PC-3 (cell line): ENCODE measurements around the gene CFAP46. TPM values are rescaled to one million over a fixed set of nuclear protein-coding genes. Genes with fewer than 3 reads are reported as not detected.

Source experiments
- ATAC-seq: fragments of 200-7000 bp; cut with Tn5 transposase; 2 replicates; pipeline ENCODE4 v1.9.1; 2020; ENCODE audit warnings: mild to moderate bottlenecking, moderate library complexity
- BruUV-seq: library from RNA; stranded (reverse); fragments of 400-500 nt; replicated peaks from 2 replicates; lab custom pipeline; 2021; lab: Mats Ljungman, UMichigan
- CTCF ChIA-PET: fragments of 300-600 bp; sonication (Branson Sonifier 250); formaldehyde crosslinking; loops from one replicate; lab custom pipeline; 2022; ENCODE audit warnings: antibody characterized with exemption; lab: Charles Lee
- POLR2A ChIA-PET: fragments of 300-600 bp; sonication (Branson Sonifier 250); formaldehyde crosslinking; loops from one replicate; lab custom pipeline; 2022; ENCODE audit warnings: antibody characterized with exemption; ENCODE audit not compliant: unreplicated experiment; lab: Charles Lee
- DNase-seq: peaks from one replicate; pipeline ENCODE4 v3.0.0-alpha.2; 2015
- H2AFZ ChIP-seq: fragments of 300-600 bp; sonication (generic); 2 replicates; pipeline ENCODE4 v1.6.0; 2016; ENCODE audit warnings: antibody characterized with exemption, low read length
- H3F3A ChIP-seq: fragments of 300-600 bp; sonication (generic); one replicate; pipeline ENCODE4 v1.6.0; 2017; ENCODE audit warnings: antibody characterized with exemption, low read length, control low read depth, mild to moderate bottlenecking; ENCODE audit not compliant: unreplicated experiment
- H3K27ac ChIP-seq: fragments of 300-600 bp; sonication (generic); 2 replicates; pipeline ENCODE4 v1.5.1; 2016; ENCODE audit warnings: mild to moderate bottlenecking, low read length
- H3K27me3 ChIP-seq: fragments of 300-600 bp; sonication (generic); 2 replicates; pipeline ENCODE4 v1.6.1; 2016; ENCODE audit warnings: low read length, mixed read lengths
- H3K36me3 ChIP-seq: fragments of 300-600 bp; sonication (generic); 2 replicates; pipeline ENCODE4 v1.6.1; 2016; ENCODE audit warnings: low read depth, mixed run types, low read length, mixed read lengths
- H3K4me1 ChIP-seq: fragments of 300-600 bp; sonication (generic); 2 replicates; pipeline ENCODE4 v1.5.1; 2016; ENCODE audit warnings: low read length; ENCODE audit not compliant: insufficient read depth
- H3K4me2 ChIP-seq: fragments of 300-600 bp; sonication (generic); 2 replicates; pipeline ENCODE4 v1.6.0; 2016; ENCODE audit warnings: low read length
- H3K4me3 ChIP-seq: fragments of 300-600 bp; sonication (generic); 2 replicates; pipeline ENCODE4 v1.5.1; 2016; ENCODE audit warnings: mild to moderate bottlenecking, low read length, mixed read lengths
- H3K79me2 ChIP-seq: fragments of 300-600 bp; sonication (generic); 2 replicates; pipeline ENCODE4 v1.6.1; 2017; ENCODE audit warnings: low read length, mixed read lengths
- H3K9ac ChIP-seq: fragments of 300-600 bp; sonication (generic); 2 replicates; pipeline ENCODE4 v1.6.0; 2016; ENCODE audit warnings: mild to moderate bottlenecking, low read length
- H3K9me2 ChIP-seq: fragments of 300-600 bp; sonication (generic); replicated peaks from 2 replicates; pipeline ENCODE4 v1.6.1; 2016; ENCODE audit warnings: mixed run types, low read length, mixed read lengths
- H3K9me3 ChIP-seq: fragments of 300-600 bp; sonication (generic); 2 replicates; pipeline ENCODE4 v1.6.1; 2016; ENCODE audit warnings: low read length, mixed read lengths
- H4K20me1 ChIP-seq: fragments of 300-600 bp; sonication (generic); 2 replicates; pipeline ENCODE4 v1.6.1; 2016; ENCODE audit warnings: low read length, mixed read lengths
- EZH2 ChIP-seq: fragments of 300-600 bp; sonication (generic); IDR thresholded peaks from one replicate; pipeline ENCODE4 v1.6.1; 2017; ENCODE audit warnings: antibody characterized with exemption, mild to moderate bottlenecking, low read length; ENCODE audit not compliant: unreplicated experiment
- EZH2phosphoT487 ChIP-seq: fragments of 300-600 bp; sonication (generic); IDR thresholded peaks from 2 replicates; pipeline ENCODE4 v1.6.1; 2018; ENCODE audit warnings: mild to moderate bottlenecking, antibody characterized with exemption, low read length, borderline replicate concordance
- intact Hi-C: fragments of 100-400 bp; cut with micrococcal nuclease; formaldehyde crosslinking; loops from 2 replicates; pipeline ENCODE4 v1.9.0; 2023
- total RNA-seq: library from RNA; depleted of rRNA; stranded (reverse); fragments of >200 nt; gene quantifications from 2 replicates; pipeline ENCODE4 v1.2.3, GENCODE V29; 2014
- TF ChIP-seq, protein P1 (sequence below): fragments of 300-600 bp; sonication (generic); conservative IDR thresholded peaks from 2 replicates; pipeline ENCODE4 v1.5.1; 2017; ENCODE audit warnings: antibody characterized with exemption, low read depth, mild to moderate bottlenecking, low read length

Gene CFAP46
- total RNA-seq, 1 experiment from 2014 or later: 0.04 TPM

DNA sequence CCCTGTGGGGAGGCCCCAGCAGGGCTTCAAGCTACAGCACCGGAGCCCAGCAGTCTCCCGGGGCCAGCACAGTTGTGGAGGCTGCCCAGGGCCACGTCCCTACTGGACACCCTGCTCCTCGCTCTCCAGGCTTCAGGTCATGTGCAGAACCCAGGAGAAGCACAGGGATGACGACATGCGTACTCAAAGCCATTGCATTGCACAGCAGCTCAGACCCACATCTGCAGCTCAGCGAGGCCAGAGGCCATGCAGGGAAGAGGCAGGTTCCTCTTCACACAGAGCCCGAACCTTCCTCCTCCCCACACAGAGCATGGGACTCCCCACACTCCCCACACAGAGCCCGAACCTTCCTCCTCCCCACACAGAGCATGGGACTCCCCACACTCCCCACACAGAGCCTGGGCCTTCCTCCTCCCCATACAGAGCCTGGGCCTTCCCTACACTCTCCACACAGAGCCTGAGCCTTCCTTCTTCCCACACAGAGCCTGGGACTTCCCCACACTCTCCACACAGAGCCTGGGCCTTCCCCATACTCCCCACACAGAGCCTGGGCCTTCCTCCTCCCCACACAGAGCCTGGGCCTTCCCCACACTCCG lies 12.3 kb downstream of the CFAP46 start:
- H3K9ac ChIP-seq: no peak overlapping the region
- no peaks in the 10 kb centered on the region for H3K36me3 ChIP-seq
- no peak overlapping the region for H3K4me3 ChIP-seq
- H3K9me2 ChIP-seq: no peaks in the 10 kb centered on the region
- H2AFZ ChIP-seq: no peak overlapping the region
- TF ChIP-seq, protein P1, sequence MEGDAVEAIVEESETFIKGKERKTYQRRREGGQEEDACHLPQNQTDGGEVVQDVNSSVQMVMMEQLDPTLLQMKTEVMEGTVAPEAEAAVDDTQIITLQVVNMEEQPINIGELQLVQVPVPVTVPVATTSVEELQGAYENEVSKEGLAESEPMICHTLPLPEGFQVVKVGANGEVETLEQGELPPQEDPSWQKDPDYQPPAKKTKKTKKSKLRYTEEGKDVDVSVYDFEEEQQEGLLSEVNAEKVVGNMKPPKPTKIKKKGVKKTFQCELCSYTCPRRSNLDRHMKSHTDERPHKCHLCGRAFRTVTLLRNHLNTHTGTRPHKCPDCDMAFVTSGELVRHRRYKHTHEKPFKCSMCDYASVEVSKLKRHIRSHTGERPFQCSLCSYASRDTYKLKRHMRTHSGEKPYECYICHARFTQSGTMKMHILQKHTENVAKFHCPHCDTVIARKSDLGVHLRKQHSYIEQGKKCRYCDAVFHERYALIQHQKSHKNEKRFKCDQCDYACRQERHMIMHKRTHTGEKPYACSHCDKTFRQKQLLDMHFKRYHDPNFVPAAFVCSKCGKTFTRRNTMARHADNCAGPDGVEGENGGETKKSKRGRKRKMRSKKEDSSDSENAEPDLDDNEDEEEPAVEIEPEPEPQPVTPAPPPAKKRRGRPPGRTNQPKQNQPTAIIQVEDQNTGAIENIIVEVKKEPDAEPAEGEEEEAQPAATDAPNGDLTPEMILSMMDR: no peak
- no peak for TF ChIP-seq EZH2phosphoT487
- TF ChIP-seq EZH2: no peak
- H3K9me3 ChIP-seq: no peaks in the 10 kb centered on the region
- no peaks in the 10 kb centered on the region for H3K79me2 ChIP-seq
- no TSS peak for BruUV-seq
- no peaks in the 10 kb centered on the region for H3F3A ChIP-seq
- DNase-seq (no peak), ATAC-seq (no peak)
- no peak overlapping the region for H3K27ac ChIP-seq
- peaks cover 18% of the 10 kb centered on the region for H3K27me3 ChIP-seq
- no peaks in the 10 kb centered on the region for H3K4me1 ChIP-seq
- intact Hi-C loops: no loop called here
- CTCF ChIA-PET: no interaction called here
- POLR2A ChIA-PET: no interaction called here
- no peak overlapping the region for H3K4me2 ChIP-seq
- H4K20me1 ChIP-seq: no peaks in the 10 kb centered on the region

DNA sequence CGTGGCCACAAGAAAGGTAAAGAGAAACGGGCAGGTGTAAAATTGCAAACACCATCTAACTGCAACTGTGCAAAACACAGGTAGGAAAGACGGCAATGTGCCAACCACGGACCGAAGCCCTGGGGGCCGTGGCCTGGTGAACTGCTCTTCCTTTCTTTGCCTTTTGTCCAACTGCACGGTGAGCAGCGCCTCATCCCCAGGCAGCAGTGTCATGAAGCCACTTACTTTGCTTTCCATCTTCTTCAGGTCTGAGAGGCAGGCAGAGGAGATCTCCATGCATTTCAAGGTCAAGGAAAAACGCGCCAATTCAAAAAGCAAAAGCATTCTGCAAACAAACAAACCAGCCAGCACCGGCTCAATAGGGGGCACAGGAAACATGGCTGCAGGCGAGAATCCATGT lies 12.9 kb downstream of the CFAP46 start:
- H3K9me2 ChIP-seq: no peaks in the 10 kb centered on the region
- H3F3A ChIP-seq: no peaks in the 10 kb centered on the region
- H3K9me3 ChIP-seq: no peaks in the 10 kb centered on the region
- H3K36me3 ChIP-seq: no peaks in the 10 kb centered on the region
- no peak overlapping the region for H3K4me3 ChIP-seq
- BruUV-seq: no TSS peak
- H3K4me1 ChIP-seq: no peaks in the 10 kb centered on the region
- CTCF ChIA-PET: no interaction called here
- TF ChIP-seq EZH2phosphoT487 (no peak), EZH2 (no peak)
- H3K27ac ChIP-seq: no peak overlapping the region
- no peak overlapping the region for H3K4me2 ChIP-seq
- peaks cover 18% of the 10 kb centered on the region for H3K27me3 ChIP-seq
- H4K20me1 ChIP-seq: no peaks in the 10 kb centered on the region
- H3K9ac ChIP-seq: no peak overlapping the region
- intact Hi-C loops: no loop called here
- H3K79me2 ChIP-seq: no peaks in the 10 kb centered on the region
- no peak for ATAC-seq
- no peak overlapping the region for H2AFZ ChIP-seq
- DNase-seq: no peak
- POLR2A ChIA-PET: no interaction called here

DNA sequence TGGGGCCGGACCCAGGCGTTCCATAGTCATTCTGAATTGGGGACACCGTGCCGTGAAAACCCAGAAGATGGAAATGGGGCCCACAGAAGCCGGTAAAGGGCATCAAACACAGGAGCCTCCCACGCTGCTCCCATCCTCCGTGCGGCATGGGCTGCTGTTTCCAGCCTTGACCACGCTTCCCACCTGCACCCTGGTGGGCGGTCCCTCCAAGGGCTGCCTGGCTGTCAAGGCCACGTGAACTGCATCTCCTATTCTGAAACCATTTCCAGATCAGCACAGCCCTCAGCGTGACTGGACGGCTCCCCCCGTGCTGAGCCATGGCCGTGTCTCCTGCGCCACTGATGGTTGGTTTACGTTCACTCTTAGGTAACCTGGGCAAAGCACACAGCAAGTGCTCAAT lies 14.1 kb downstream of the CFAP46 start:
- Histone ChIP-seq H3K4me3 (no peak overlapping the region), H4K20me1 (no peaks in the 10 kb centered on the region), H3K9me3 (no peaks in the 10 kb centered on the region), H3K36me3 (no peaks in the 10 kb centered on the region), H2AFZ (no peak overlapping the region), H3K9ac (no peak overlapping the region), H3K27ac (no peak overlapping the region), H3K27me3 (peaks cover 18% of the 10 kb centered on the region; the same call in 1 of the 2 replicates), H3K4me2 (no peak overlapping the region), H3F3A (no peaks in the 10 kb centered on the region), H3K79me2 (no peaks in the 10 kb centered on the region), H3K9me2 (no peaks in the 10 kb centered on the region), H3K4me1 (no peaks in the 10 kb centered on the region)
- CTCF ChIA-PET: no interaction called here
- POLR2A ChIA-PET: no interaction called here
- no peak for DNase-seq
- no peak for ATAC-seq
- intact Hi-C loops: no loop called here
- TF ChIP-seq, protein P1: no peak
- TF ChIP-seq EZH2: no peak
- no peak for TF ChIP-seq EZH2phosphoT487
- BruUV-seq: no TSS peak
